HG03045 (cell line): ENCODE results near the gene TMPRSS9.
"Not testable (repeated sequence)": the region's sequence is repeated elsewhere in the genome, so short reads cannot be mapped to it uniquely, and the experiment has no call there.

Experiments used
- ATAC-seq: cut with Tn5 transposase; IDR thresholded peaks from one replicate; pipeline ENCODE4 v1.9.1; 2021; ENCODE audit warnings: mild to moderate bottlenecking, moderate library complexity; ENCODE audit not compliant: unreplicated experiment

Gene TMPRSS9

GRCh38 chr19:2341244-2341751, 18.8 kb upstream of the TMPRSS9 start:
- ATAC-seq = no peak

- no peak for ATAC-seq
Observed at GRCh38 chr19:2341982-2342381, 18.1 kb upstream of the TMPRSS9 start.

DNA sequence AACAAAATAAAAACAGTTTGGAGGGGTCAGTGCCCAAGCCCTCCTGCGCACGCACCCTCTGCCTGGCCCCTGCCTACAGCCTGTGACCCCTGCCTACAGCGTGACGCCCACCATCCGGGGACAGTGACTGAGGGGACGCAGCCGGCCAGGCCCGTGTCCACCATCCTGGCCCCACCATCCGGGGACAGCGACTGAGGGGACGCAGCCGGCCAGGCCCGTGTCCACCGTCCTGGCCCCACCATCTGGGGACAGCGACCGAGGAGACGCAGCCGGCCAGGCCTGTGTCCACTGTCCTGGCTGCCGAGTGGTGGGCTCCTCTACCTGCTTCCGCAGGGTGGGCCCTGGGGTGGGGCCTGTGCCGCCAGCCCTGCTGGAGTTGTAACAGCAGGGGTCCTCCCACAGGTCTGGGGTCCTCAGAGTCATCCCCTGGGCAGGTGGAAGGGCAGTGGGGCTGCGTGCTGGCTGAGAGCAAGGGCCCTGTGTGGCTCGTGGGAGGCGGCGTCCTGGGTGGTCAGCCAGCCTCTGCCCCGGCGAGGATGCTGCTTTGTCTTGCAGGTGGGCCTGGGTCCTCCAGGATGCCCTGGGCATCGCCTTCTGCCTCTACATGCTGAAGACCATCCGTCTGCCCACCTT, 17.3 kb upstream of the TMPRSS9 start:
- ATAC-seq = no peak

DNA sequence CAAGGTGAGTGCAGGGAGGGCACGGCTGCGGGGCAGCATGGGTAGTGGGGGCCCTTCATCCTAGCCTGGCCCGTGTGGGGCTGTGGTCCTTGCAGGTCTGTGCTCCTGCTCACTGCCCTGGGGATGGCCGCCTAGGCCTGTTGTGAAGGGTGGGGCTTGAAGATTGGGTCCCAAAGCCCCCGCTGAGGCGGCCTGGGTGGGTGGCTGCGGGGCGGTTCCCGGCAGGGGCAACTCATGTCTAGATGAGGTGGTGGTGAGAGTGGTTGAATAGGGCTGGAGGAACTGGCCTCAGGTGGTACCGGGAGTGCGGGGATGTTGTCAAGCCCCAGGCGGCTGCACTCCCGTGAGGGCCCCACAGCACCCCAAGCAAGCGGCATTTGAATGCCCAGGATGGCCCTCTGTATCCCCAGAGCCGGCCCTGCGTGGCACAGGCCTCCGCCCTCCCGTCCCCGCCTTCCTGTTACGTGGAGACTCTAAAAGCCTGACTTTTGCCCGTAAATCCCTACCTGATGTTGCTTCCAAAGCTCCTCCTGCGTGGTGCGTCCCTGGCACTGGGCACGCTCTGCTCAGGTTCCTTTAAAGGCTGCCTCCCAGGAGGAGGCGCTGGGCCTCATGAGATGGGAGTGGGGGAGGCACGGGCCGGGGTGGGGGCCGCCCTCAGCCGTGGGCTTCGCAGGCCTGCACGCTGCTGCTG, 16.6 kb upstream of the TMPRSS9 start:
- no peak for ATAC-seq

DNA sequence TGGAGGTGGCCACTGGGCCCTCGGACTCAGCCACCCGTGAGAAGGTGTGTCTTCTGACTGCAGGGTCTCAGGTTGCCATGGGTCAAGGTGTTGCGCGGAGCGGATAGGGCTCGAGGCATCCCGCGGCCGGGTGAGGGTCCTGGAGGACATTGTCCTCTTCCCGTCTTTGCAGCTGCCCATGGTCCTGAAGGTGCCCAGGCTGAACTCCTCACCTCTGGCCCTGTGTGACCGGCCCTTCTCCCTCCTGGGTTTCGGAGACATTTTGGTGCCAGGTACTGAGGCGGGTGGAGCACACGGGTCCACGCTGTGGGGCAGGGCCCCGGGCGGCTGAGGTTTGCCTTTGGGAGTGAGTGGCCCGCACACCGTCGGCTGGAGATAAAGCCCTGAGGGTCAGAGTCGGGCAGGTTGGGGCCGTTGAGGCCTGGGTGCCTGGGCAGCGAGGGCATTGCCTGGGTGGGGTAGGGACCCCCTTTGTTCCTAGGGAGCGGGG, 15.6 kb upstream of the TMPRSS9 start:
- no peak for ATAC-seq

- ATAC-seq = no peak
Observed at GRCh38 chr19:2345076-2345475, 15.0 kb upstream of the TMPRSS9 start.

GRCh38 chr19:2345794-2346663, 14.0 kb upstream of the TMPRSS9 start:
- no peak for ATAC-seq

DNA sequence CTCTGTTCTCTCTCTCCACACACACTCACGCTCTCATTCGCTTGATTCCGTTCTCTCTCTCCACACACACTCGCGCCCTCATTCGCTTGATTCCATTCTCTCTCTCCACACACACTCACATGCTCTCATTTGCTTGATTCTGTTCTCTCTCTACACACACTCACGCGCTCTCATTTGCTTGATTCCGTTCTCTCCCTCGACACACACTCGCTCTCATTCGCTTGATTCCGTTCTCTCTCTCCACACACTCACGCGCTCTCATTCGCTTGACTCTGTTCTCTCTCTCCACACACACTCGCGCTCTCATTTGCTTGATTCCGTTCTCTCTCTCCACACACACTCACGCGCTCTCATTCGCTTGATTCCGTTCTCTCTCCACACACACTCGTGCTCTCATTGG, 10.2 kb upstream of the TMPRSS9 start:
- not testable (repeated sequence) for ATAC-seq

GRCh38 chr19:2350656-2351055, 9.4 kb upstream of the TMPRSS9 start:
- ATAC-seq = no peak

GRCh38 chr19:2351591-2351990, 8.5 kb upstream of the TMPRSS9 start:
- no peak for ATAC-seq

- ATAC-seq = no peak
Observed at GRCh38 chr19:2352121-2352520, 7.9 kb upstream of the TMPRSS9 start.

DNA sequence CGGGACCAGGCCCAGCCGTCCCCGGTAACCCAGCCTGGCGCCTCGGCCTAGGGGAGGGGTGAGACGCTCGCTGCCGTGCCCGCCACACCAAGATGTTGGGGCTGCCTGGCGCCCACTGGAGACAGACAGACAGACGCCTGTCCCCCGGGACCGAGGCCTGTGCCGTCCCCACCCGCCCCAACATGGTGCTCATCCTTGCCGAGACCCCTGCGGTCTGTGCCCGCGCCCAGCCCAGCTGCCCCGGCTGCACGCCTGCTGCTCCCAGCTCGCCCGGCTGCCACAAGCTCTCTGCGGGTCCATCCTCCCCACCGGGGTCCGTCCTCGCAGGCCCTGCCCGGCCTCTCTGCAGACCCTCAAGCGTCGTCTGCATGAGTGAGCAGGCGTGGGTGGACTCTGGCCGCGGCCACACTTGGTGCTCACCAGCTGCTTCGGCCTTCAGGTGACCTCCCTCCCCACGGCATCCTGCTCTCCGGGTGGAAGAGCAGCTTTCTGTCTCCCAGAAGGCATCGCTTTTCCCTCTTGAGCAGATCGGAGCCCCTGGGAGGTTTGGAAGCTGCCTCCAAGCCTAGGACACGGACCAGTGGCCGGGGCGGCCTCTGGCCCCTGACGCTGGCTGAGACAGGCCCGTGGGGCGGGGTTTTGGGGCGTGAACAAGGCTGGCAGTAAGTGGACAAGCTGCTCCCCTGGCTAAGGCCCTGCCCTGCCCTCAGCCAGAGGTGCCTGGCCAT, 6.7 kb upstream of the TMPRSS9 start:
- no peak for ATAC-seq

DNA sequence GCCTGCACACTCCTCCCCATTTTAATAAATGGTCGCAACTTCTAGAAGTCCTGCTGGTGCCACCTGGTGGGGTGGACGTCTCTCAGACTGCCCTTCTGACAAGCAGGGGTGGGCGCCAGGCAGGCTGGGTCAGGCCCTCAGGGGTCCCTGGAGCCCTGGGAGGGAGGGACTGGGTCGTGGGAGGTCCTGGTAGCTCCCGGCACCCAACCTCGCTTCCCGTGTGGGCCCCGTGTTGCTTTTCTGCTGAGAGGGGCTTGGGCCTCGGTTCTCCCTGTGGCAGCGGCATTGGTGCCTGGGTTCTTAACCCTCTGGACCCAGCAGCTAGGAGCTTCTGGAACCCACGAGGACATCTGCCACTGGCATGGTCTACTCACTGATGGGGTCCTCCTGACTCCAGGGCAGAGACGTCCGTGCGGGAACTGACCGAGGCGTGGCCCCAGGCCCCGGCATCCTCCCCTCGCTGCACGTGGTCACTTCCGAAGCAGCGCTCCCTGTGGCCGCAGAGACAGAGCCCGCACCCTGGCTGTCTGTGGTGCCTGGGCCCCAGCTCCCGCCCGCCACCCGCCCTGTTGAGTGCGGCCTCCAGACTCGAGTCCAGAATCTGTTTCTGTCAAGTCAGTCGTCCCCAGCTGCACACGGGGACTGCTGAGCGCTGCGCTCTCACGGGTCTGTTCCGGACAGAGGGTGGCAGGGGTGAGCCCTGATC, 6.0 kb upstream of the TMPRSS9 start:
- no peak for ATAC-seq

DNA sequence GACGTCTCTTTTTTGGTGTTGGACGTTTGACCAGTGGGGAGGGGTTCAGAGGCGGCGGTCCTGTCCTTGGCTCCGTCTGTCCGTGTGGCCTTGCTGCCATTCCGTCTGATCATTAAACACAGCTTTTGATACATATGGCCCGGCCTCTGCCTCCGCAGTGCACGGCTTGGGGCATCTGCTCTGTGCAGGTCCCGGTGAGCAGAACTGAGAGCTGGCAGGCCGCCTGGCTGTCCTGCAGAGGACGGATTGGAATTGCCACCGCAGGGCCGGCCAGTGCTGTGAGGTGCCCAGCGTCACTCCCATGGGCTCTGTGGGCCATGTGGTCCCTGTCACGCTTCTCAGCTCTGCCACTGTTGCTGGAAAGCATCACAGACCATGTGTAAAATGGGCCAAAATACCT, 5.4 kb upstream of the TMPRSS9 start:
- ATAC-seq = no peak

GRCh38 chr19:2355168-2356035, 4.7 kb upstream of the TMPRSS9 start:
- ATAC-seq = no peak

DNA sequence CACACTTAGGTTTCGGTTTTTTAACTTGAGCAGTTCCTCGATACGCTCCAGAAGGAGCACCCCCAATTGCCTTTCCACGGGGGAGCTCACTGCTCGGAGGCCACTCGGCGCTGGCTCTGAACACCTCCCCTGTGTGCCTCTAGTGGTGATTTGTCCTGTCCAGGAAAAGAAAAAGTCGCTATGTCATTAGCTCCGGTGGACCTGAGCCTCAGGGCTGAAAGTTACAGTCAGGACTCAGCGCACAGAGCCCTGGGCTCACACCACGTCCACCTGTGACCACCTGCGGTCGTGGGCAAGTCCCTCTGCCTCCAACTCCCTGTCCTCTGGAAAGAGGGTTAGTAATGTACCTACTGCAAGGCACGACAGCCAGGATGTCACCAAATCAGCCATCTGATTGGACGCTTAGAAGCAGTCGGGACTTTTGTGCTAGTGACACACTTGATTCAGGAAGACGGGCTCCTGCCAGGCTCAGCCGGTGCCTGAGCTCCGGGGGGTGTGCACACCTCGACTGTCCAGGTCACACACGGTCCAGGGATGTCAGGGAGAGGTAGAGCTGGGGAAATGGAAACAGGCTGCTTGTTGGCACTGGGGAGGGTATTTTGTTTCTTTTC, 3.9 kb upstream of the TMPRSS9 start:
- ATAC-seq = no peak

DNA sequence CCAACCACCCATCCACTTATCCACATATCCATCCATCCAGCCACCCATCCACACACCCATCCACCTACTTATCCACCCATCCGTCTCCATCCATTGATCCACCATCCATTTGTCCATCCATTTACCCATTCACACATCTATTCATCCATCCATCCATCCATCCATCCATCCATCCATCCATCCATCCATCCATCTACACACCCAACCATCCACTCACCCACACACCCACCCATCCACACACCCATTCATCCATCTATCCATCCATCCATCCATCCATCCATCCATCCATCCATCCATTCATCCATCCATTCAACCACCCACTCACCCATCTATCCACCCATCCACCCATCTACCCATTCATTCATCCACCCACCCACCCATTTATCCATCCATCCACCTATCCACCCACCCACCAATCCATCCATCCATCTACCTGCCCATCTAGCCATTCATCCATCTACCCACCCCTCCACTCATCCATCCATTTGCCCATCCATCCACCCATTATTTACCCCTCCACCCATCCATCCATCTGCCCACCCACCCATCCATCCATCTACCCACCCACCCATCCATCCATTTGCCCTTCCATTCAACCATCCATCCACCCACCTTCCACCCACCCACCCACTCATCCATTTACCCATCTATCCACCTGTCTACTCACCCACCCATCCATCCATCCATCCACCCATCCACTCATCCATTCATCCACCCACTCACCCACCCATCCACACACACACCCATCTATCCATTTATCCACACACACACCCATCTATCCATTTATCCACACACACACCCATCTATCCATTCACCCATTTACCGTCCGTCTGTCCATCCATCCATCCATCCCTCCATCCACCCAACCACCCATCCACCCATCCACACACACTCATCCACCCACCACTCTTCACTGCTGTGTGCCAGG, 2.5 kb upstream of the TMPRSS9 start:
- no peak for ATAC-seq
